Esophagus squamous epithelium (tissue), 4 donors: ENCODE measurements around the gene STMP1.

Source experiments
- CTCF ChIP-seq, 6 experiments: fragments of 450-650 bp in 4 of 6; fragments of 200-600 bp in 2 of 6; sonication (generic) in 2 of 6; IDR thresholded peaks; one replicate each; pipeline ENCODE4 v1.5.1; 2016 to 2019; ENCODE audit warnings: antibody characterized with exemption in 6 of 6, mild to moderate bottlenecking in 4 of 6, moderate library complexity in 4 of 6
- POLR2A ChIP-seq, 4 donors: fragments of 450-650 bp; IDR thresholded peaks; one replicate each; pipeline ENCODE4 v1.6.1; 2017; ENCODE audit warnings: antibody characterized with exemption in 4 of 4, mild to moderate bottlenecking in 4 of 4, moderate library complexity in 3 of 4

DNA sequence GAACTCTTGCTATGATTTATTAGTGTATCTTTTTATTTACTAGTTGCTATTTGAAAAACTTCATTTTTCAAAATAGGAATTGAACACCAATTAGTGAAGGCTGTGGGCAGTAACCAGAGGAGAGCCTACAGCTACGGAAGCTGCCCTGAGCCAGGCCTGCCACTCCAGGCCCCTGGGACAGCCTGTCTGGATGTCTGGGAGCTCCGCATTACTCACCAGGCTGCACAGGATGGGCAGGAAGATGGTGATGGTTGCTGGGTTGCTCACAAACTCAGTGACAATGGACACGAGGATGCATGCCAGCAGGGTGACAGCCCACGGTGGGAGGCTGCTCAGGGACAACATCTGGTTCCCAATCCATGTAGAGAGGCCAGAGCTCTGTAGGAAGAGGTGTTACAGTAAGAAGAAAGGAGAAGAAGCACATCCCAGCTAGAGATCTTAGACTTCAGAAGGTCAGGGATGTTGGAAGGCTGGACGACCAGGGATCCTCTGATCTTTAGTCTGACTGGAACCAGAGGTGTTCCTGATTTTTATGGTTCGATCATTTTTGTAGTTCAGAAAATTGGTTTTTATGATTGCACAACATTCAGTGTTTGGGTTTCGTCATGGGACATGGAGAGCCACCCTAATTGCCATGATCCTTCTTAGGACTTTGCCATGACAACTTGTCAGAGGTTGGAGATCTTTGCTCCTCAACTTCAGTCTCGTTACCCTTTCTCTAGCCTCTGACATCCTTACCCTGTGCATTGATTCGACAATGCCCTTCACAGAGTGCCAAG, 23.2 kb downstream of the STMP1 start:
- TF ChIP-seq CTCF (IDR thresholded peaks at IDR 0.05): no peak
- TF ChIP-seq POLR2A (IDR thresholded peaks at IDR 0.05): no peak
